ENCODE data around the gene SLC7A10. TPM values are rescaled to one million over a fixed set of nuclear protein-coding genes. Genes with fewer than 3 reads are reported as not detected.
"Not testable (repeated sequence)": the region's sequence is repeated elsewhere in the genome, so short reads cannot be mapped to it uniquely, and the experiment has no call there.

SLC7A10 gene
- total RNA-seq, 1 donor from 2014 or later, result not detected

DNA sequence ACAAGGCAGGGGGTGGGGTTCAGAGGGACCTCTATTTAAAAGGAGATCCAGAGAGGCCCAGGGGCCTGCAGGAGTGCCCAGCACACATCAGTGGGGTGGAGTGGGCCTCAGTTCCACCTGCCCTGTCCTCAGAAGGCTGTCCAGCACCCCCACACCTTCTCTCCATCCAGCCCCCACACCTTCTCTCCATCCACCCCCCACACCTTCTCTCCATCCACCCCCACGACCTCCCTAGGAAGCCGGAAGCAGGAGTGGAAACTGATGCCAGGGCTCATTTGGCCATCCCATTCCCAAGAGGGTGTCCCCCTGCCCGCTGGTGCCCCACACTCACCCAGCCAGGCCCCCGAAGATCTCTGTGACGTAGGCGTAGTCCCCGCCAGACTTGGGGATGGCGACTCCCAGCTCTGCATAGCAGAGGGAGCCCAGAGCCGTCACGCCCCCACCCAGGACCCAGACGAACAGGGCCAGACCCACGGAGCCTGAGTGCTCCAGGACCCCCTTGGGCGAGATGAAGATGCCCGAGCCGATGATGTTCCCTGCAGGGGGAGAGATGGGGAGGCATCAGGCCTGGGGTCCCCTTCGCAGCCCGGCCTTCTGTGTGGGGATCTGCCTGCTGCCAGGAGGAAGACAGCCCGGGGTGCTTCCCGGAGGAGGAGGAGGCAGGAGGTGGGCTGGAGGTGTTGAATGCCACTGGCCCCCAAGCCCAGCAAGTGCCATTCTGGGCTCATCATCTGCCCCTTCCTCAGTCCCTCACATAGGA lies 10.0 kb downstream of the SLC7A10 start:
- Mint-ChIP-seq H3K36me3 (ENCODE audit: low read depth) (no peaks in the 10 kb centered on the region), H3K27ac (no peak overlapping the region), H3K4me1 (ENCODE audit: low read depth) (no peaks in the 10 kb centered on the region), H3K9me3 (no peaks in the 10 kb centered on the region), H3K27me3 (ENCODE audit: low read depth) (no peaks in the 10 kb centered on the region), H3K4me3 (ENCODE audit: low read depth) (no peak overlapping the region)
- DNase-seq (ENCODE audit: low spot score), result no peak
- intact Hi-C loops (cut with micrococcal nuclease), result no loop called here

DNA sequence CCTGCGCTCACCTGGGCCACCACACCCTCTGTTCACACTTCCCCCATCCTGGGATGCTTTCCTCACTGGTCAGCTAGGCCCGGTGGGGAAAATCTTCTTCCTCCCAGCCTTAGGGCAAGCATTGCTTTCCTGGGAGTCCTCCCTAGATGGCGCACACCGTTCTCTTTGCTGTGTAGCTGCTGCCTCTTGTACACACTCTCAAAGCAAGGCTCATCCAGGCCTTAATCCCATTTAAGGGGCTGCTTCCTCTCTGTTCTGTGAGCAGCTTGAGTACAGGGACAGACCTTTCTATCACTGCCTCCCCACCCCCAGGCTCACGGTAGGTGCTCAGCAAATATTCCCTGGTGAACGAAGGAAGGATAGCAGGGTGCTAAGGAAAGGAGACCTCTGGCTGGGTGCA lies 11.1 kb downstream of the SLC7A10 start:
- no peaks in the 10 kb centered on the region for H3K27me3 Mint-ChIP-seq (ENCODE audit: low read depth)
- no peak overlapping the region for H3K4me3 Mint-ChIP-seq (ENCODE audit: low read depth)
- intact Hi-C loops (cut with micrococcal nuclease), result no loop called here
- H3K9me3 Mint-ChIP-seq, result no peaks in the 10 kb centered on the region
- H3K27ac Mint-ChIP-seq, result no peak overlapping the region
- H3K36me3 Mint-ChIP-seq (ENCODE audit: low read depth), result no peaks in the 10 kb centered on the region
- no peaks in the 10 kb centered on the region for H3K4me1 Mint-ChIP-seq (ENCODE audit: low read depth)
- DNase-seq (ENCODE audit: low spot score), result no peak

DNA sequence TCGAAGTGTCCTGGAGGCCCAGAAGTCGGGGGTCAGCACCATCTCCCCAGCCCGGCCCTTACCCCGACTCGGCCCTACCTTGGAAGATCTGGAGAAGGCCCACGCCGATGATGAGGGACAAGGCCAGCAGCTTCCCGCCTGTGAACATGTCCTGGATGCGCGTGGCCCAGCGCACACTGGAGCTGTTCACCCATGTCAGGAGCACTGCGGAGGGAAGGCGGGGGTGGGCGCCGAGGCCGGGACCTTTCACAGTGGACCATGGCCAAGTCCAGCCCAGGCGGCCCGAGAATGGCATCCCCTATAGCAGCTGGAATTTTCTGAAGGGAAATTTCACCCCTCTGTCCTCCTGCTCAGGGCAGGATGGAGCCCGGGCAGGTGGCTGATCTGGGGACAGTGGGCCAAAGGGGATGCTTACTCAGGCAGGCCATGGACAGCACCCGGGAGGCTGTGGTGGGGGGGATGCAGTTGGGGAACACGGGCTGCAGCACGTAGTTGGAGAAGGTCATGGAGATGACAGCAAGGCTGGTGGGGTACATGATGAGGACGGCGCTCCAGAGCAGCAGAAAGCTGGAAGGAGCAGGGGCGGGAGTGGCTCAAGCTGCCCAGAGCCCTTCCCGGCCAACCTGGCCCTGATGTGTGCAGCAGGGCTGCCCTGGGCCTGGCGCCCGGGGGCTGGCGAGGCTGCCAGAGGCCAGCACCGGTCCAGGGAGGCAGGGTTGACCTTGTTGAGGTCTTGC lies 13.0 kb downstream of the SLC7A10 start:
- DNase-seq (ENCODE audit: low spot score), result no peak
- H3K4me1 Mint-ChIP-seq (ENCODE audit: low read depth), result no peaks in the 10 kb centered on the region
- no peaks in the 10 kb centered on the region for H3K27me3 Mint-ChIP-seq (ENCODE audit: low read depth)
- no peak overlapping the region for H3K4me3 Mint-ChIP-seq (ENCODE audit: low read depth)
- intact Hi-C loops (cut with micrococcal nuclease), result no loop called here
- no peak overlapping the region for H3K27ac Mint-ChIP-seq
- no peaks in the 10 kb centered on the region for H3K36me3 Mint-ChIP-seq (ENCODE audit: low read depth)
- no peaks in the 10 kb centered on the region for H3K9me3 Mint-ChIP-seq

DNA sequence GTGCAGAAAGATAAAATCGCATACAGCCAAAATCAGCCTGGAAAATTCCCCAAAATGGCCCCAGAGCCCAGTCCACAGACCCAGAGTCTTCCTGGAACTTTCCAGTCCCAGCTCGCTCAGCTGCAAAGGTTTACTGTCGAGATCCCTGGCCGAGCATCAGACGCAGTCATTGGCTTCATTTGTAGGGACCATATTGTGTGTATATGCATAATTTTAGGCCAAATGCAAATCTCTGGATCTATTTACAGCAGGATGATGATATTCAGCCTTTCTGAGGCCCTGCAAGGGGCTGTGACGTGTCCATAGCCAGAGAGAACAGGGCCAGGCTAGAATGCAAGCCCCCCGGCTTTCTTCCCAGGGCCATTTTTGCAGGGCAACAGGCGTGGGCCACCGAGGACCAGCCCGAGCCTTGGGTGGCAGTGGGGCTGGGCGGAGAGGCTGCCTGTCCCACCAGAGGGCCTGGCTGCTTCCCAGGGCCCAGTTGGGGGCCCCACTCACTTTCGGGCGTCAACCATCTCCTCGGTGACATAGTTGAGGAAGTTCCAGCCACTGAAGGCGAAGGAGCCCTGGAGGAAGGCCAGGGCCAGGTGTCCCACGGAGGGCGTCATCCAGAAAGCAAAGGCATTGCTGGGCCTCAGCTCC lies 13.7 kb downstream of the SLC7A10 start:
- intact Hi-C loops (cut with micrococcal nuclease), result no loop called here
- Mint-ChIP-seq H3K36me3 (ENCODE audit: low read depth) (no peaks in the 10 kb centered on the region), H3K4me3 (ENCODE audit: low read depth) (no peak overlapping the region), H3K9me3 (no peaks in the 10 kb centered on the region), H3K4me1 (ENCODE audit: low read depth) (no peaks in the 10 kb centered on the region), H3K27ac (no peak overlapping the region), H3K27me3 (ENCODE audit: low read depth) (no peaks in the 10 kb centered on the region)
- DNase-seq (ENCODE audit: low spot score), result no peak

DNA sequence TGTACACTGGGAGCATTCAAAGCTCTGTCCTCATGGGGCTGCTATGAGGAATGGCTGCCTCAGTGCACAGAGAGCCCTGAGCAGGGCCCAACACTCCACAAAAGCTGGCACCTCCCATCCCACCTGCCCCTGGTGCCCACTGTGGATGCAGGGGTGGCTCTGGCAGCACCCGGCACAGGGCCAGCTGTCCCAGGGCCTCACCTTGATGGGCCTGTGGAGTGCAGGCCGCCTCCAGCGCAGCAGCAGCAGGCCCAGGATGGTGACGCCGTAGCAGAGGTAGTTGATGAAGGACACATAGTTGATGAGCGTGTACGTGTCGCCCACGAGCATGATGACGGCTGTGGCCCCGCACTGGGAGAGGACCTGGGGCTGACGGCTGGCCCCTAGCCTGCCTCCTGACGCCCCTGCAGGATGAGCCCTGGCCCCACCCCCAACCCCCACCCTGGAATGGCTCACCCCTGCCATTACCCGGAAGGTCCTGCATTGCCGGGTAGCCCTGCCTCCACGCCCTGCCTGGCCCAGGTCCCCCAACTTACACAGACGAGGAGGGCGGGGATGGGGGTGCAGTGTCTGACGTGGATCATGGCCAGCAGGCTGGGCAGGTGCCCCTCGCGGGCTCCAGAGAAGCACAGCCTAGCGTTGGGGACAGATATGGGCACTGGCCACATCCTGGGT lies 15.2 kb downstream of the SLC7A10 start:
- intact Hi-C loops (cut with micrococcal nuclease), result no loop called here
- no peaks in the 10 kb centered on the region for H3K27me3 Mint-ChIP-seq (ENCODE audit: low read depth)
- H3K36me3 Mint-ChIP-seq (ENCODE audit: low read depth), result no peaks in the 10 kb centered on the region
- DNase-seq (ENCODE audit: low spot score), result no peak
- no peak overlapping the region for H3K4me3 Mint-ChIP-seq (ENCODE audit: low read depth)
- no peaks in the 10 kb centered on the region for H3K9me3 Mint-ChIP-seq
- H3K4me1 Mint-ChIP-seq (ENCODE audit: low read depth), result no peaks in the 10 kb centered on the region
- H3K27ac Mint-ChIP-seq, result no peak overlapping the region

DNA sequence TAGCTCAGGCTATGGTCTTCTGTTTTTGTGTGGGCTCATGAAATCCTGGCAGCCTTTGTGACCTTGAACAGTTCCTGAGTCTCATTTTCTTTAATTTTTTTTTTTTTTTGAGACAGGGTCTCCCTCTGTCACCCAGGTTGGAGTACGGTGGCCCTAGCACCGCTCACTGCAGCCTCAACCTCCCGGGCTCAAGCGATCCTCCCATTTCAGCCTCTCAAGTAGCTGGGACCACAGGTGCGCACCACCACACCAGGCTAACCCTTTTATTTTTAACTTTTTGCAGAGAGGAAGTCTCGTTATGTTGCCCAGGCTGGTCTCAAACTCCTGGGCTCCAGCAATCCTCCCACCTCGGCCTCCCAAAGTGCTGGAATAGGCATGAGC lies 15.8 kb downstream of the SLC7A10 start:
- H3K4me3 Mint-ChIP-seq (ENCODE audit: low read depth); H3K27me3 Mint-ChIP-seq (ENCODE audit: low read depth); H3K36me3 Mint-ChIP-seq (ENCODE audit: low read depth); H3K4me1 Mint-ChIP-seq (ENCODE audit: low read depth); H3K9me3 Mint-ChIP-seq; DNase-seq (ENCODE audit: low spot score); H3K27ac Mint-ChIP-seq; intact Hi-C loops (cut with micrococcal nuclease): not testable (repeated sequence)

DNA sequence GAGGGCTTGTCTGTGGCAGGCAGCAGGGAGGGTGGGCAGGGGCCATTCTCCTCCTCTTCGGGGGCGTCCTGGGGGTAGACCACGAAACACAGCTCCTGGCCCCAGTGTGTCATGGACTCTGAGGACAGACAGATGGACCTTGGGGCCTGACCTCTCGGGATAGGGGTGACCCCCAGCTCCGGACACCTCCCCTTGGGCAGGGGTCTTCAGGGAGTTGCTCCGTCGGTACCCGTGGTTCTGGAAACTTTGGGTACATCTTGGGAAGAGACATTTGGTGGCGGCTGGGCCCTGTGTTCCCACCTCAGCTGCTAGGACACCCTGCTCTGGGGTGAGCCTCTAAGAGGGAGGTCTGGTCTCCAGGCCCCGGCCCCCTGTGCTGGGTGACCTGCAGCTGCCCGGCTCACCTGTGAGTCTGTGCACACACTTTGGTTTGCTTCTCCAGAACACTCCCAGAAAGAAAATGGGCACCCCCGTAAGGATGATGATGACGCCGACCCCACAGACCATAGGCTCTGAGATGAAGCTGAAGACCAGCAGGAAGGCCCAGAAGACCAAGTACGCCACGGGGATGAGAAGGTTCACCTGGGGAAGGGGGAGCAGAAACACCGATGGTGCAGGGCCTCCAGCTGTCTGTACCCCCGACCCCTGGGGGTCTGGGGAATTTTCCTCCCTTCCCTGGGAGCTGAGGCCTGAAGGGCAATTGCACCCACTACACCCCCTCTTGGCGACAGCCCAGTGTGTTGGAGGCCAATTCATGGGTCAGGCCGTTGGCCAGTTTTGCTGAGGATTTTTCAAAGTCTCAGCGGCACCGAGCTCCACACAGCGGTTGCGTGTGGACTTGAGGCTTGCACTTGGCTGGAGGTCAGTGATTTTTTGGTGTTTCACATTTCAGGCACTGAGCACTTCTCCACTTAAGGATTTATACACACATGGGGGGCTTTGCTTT lies 16.5 kb downstream of the SLC7A10 start:
- Mint-ChIP-seq H3K4me3 (ENCODE audit: low read depth) (no peak overlapping the region), H3K4me1 (ENCODE audit: low read depth) (no peaks in the 10 kb centered on the region), H3K27ac (no peak overlapping the region), H3K36me3 (ENCODE audit: low read depth) (no peaks in the 10 kb centered on the region), H3K9me3 (no peaks in the 10 kb centered on the region), H3K27me3 (ENCODE audit: low read depth) (no peaks in the 10 kb centered on the region)
- no peak for DNase-seq (ENCODE audit: low spot score)
- intact Hi-C loops (cut with micrococcal nuclease), result no loop called here

DNA sequence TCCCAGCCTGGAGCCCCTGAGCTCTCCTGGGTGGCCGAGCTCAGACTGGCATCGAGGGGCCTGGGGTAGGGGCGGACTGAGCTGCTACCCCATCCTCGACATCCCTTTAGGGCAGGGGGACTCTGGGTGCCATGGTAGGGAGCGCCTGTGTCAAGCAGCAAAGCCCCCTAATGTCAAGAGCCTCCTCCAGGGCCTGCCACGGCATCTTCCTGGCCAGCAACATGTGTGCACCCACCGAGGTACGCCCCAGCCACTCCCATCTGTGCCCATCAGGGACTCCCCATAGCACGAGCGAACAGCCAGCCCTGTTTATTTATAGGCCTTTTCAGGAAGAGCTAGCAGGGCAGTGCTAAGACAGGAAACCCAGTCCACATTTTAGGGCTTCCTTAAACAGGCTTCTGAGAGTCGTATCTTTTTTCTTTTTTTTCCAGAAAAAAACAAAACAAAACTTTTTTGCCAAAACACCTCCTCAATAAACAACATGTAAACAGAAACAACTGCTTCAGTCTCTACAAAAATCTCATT lies 17.2 kb downstream of the SLC7A10 start:
- Mint-ChIP-seq H3K4me1 (ENCODE audit: low read depth) (no peaks in the 10 kb centered on the region), H3K27ac (no peak overlapping the region), H3K27me3 (ENCODE audit: low read depth) (no peaks in the 10 kb centered on the region), H3K4me3 (ENCODE audit: low read depth) (no peak overlapping the region), H3K9me3 (no peaks in the 10 kb centered on the region), H3K36me3 (ENCODE audit: low read depth) (no peaks in the 10 kb centered on the region)
- intact Hi-C loops (cut with micrococcal nuclease), result no loop called here
- no peak for DNase-seq (ENCODE audit: low spot score)

DNA sequence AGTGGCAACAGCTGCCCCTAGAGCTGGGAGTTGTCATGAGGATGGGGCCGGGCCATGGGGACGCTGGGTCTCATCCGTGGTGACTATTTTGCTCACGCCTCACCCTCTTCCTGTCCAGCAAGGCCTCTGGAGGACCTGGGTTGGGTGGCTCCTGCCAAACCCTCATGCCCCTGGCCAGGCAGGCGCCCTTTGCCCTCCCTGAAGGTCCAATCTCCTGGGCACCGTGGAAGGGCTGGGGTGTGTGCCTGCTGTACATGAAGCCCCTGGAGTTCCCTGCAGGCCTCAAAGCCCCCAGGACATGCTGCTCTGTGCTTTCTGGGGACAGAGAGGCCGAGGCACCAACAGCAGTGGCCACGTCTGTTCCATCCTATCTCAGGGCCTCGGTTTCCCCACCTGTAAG lies 17.7 kb downstream of the SLC7A10 start:
- H3K9me3 Mint-ChIP-seq, result no peaks in the 10 kb centered on the region

DNA sequence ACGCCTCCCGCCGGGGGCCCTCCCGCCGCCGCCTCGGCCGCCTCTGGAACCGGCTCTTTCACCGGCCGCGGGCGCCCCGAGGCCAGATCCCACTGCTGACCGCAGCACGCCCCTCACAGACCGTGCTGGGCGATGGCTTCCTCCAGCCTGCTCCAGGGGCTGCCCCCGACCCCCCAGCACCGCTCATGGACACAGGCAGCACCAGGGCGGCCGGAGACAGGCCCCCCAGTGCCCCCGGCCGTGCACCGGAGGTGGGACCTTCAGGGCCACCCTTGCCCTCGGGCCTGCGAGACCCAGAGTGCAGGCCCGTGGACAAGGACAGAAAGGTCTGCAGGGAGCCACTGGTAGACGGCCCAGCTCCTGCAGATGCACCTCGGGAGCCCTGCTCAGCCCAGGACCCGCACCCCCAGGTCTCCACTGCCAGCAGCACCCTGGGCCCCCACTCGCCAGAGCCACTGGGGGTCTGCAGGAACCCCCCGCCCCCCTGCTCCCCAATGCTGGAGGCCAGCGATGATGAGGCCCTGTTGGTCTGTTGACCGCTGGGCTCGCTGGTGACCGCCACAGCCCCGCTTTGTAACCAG lies 18.5 kb downstream of the SLC7A10 start:
- H3K36me3 Mint-ChIP-seq (ENCODE audit: low read depth), result no peaks in the 10 kb centered on the region
- no peaks in the 10 kb centered on the region for H3K9me3 Mint-ChIP-seq
- intact Hi-C loops (cut with micrococcal nuclease), result no loop called here
- no peak for DNase-seq (ENCODE audit: low spot score)
- no peak overlapping the region for H3K4me3 Mint-ChIP-seq (ENCODE audit: low read depth)
- no peaks in the 10 kb centered on the region for H3K27me3 Mint-ChIP-seq (ENCODE audit: low read depth)
- H3K27ac Mint-ChIP-seq, result no peak overlapping the region
- no peaks in the 10 kb centered on the region for H3K4me1 Mint-ChIP-seq (ENCODE audit: low read depth)

More for the DNA sequence above, 17.7 kb downstream of the SLC7A10 start:
- Mint-ChIP-seq H3K4me3 (ENCODE audit: low read depth) (no peak overlapping the region), H3K4me1 (ENCODE audit: low read depth) (no peaks in the 10 kb centered on the region), H3K36me3 (ENCODE audit: low read depth) (no peaks in the 10 kb centered on the region), H3K27ac (no peak overlapping the region), H3K27me3 (ENCODE audit: low read depth) (no peaks in the 10 kb centered on the region)
- intact Hi-C loops (cut with micrococcal nuclease), result no loop called here
- no peak for DNase-seq (ENCODE audit: low spot score)

DNA sequence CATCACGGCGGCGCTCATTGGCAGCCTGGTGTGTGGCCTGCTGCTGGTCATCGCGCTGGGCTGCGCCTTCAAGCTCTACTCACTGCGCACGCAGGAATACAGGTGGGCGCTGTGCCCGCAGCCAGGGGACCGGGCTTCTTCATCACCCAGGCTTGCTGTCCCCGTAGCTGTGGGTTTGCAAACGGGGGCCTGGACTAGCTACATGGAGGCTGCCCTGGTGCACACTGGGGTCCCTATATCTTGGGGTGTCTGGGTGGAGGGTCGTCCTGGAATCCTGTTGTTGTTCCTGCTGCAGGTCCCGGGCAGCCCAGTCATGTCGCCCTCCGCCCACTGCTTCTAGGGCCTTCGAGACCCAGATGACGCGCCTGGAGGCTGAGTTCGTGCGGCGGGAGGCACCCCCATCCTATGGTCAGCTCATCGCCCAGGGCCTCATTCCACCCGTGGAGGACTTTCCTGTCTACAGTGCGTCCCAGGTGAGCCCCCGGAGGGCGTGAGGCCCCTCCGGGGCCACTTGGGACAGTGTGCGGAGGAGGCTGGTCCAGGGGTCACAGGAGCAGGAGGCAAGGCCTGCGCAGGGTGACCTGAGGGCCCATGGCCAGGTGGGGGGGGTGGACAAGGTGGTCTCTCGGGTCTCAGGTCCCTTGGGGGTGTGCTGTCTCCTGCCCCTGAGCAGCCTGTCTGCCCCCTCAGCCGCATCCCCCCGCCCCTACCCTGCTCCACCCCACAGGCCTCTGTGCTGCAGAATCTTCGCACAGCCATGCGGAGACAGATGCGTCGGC lies 19.2 kb downstream of the SLC7A10 start:
- no peaks in the 10 kb centered on the region for H3K36me3 Mint-ChIP-seq (ENCODE audit: low read depth)
- H3K9me3 Mint-ChIP-seq, result no peaks in the 10 kb centered on the region
- no peaks in the 10 kb centered on the region for H3K4me1 Mint-ChIP-seq (ENCODE audit: low read depth)
- intact Hi-C loops (cut with micrococcal nuclease), result no loop called here
- H3K4me3 Mint-ChIP-seq (ENCODE audit: low read depth), result no peak overlapping the region
- H3K27ac Mint-ChIP-seq, result no peak overlapping the region
- no peak for DNase-seq (ENCODE audit: low spot score)
- H3K27me3 Mint-ChIP-seq (ENCODE audit: low read depth), result no peaks in the 10 kb centered on the region
